NT2/D1 (cell line): ENCODE measurements around the gene C2CD5.

Experiments used
- DNase-seq: peaks from one replicate; pipeline ENCODE4 v3.0.0-alpha.2; 2011; ENCODE audit warnings: low read depth, low spot score
- H3K27me3 ChIP-seq: 2 replicates; pipeline ENCODE4 v1.6.0; 2011; ENCODE audit warnings: mild to moderate bottlenecking; ENCODE audit not compliant: insufficient read length, insufficient read depth
- H3K36me3 ChIP-seq: 2 replicates; pipeline ENCODE4 v1.6.1; 2011; ENCODE audit warnings: mild to moderate bottlenecking, low read length, mixed read lengths; ENCODE audit not compliant: insufficient read depth, insufficient read length
- H3K4me1 ChIP-seq: 2 replicates; pipeline ENCODE4 v1.5.1; 2011; ENCODE audit not compliant: insufficient read depth, insufficient read length
- H3K4me3 ChIP-seq: 2 replicates; pipeline ENCODE4 v1.5.1; 2011; ENCODE audit warnings: low read depth; ENCODE audit not compliant: insufficient read length
- H3K9ac ChIP-seq: 2 replicates; pipeline ENCODE4 v1.6.0; 2011; ENCODE audit warnings: low read depth; ENCODE audit not compliant: insufficient read length
- H3K9me3 ChIP-seq: 2 replicates; pipeline ENCODE4 v1.5.1; 2011; ENCODE audit warnings: mild to moderate bottlenecking, low read length; ENCODE audit not compliant: insufficient read depth
- SUZ12 ChIP-seq: IDR thresholded peaks from 2 replicates; pipeline ENCODE4 v1.6.1; 2011; ENCODE audit not compliant: insufficient read length, insufficient read depth; ENCODE audit errors: extremely low read depth
- YY1 ChIP-seq: IDR thresholded peaks from 2 replicates; pipeline ENCODE4 v1.6.1; 2011; ENCODE audit not compliant: insufficient read length, insufficient read depth
- ZNF274 ChIP-seq: IDR thresholded peaks from 2 replicates; pipeline ENCODE4 v1.6.1; 2011; ENCODE audit warnings: mild to moderate bottlenecking, low read depth, low read length

C2CD5 gene

GRCh38 chr12:22545255-22545654, 913 bp upstream of the C2CD5 start:
- Histone ChIP-seq H3K9ac (no peak overlapping the region), H3K9me3 (no peaks in the 10 kb centered on the region), H3K4me1 (no peaks in the 10 kb centered on the region), H3K27me3 (no peaks in the 10 kb centered on the region), H3K4me3 (peak overlapping the region; percentile 96), H3K36me3 (peaks cover 10% of the 10 kb centered on the region)
- DNase-seq: no peak
- TF ChIP-seq ZNF274 (no peak), SUZ12 (no peak), YY1 (no peak)

- H3K9me3 ChIP-seq: no peaks in the 10 kb centered on the region
- H3K36me3 ChIP-seq: peaks cover 17% of the 10 kb centered on the region
- peak overlapping the region; percentile 96 for H3K4me3 ChIP-seq
- H3K9ac ChIP-seq: peak overlapping the region; percentile 92
- H3K27me3 ChIP-seq: no peaks in the 10 kb centered on the region
- H3K4me1 ChIP-seq: no peaks in the 10 kb centered on the region
- TF ChIP-seq YY1 (no peak), ZNF274 (no peak), SUZ12 (no peak)
- DNase-seq: no peak
These were observed 900 bp downstream of the C2CD5 start for GRCh38 chr12:22543246-22544037.

- no peak for TF ChIP-seq SUZ12
- no peak for TF ChIP-seq YY1
- TF ChIP-seq ZNF274: no peak
- no peak overlapping the region for H3K9ac ChIP-seq
- no peak overlapping the region for H3K4me3 ChIP-seq
- peaks cover 17% of the 10 kb centered on the region for H3K36me3 ChIP-seq
- H3K27me3 ChIP-seq: no peaks in the 10 kb centered on the region
- no peaks in the 10 kb centered on the region for H3K4me1 ChIP-seq
- no peaks in the 10 kb centered on the region for H3K9me3 ChIP-seq
- DNase-seq: no peak
These were observed 2.7 kb downstream of the C2CD5 start for GRCh38 chr12:22541496-22542155.

GRCh38 chr12:22539055-22539454, 5.3 kb downstream of the C2CD5 start:
- Histone ChIP-seq H3K27me3 (no peaks in the 10 kb centered on the region), H3K36me3 (peaks cover 24% of the 10 kb centered on the region), H3K4me1 (no peaks in the 10 kb centered on the region), H3K9ac (no peak overlapping the region), H3K9me3 (no peaks in the 10 kb centered on the region), H3K4me3 (no peak overlapping the region)
- no peak for DNase-seq
- TF ChIP-seq ZNF274 (no peak), YY1 (no peak), SUZ12 (no peak)

GRCh38 chr12:22538311-22538710, 6.0 kb downstream of the C2CD5 start:
- DNase-seq: no peak
- Histone ChIP-seq H3K4me1 (no peaks in the 10 kb centered on the region), H3K9me3 (no peaks in the 10 kb centered on the region), H3K27me3 (no peaks in the 10 kb centered on the region), H3K4me3 (no peak overlapping the region), H3K9ac (no peak overlapping the region), H3K36me3 (peaks cover 28% of the 10 kb centered on the region)
- TF ChIP-seq YY1 (no peak), SUZ12 (no peak), ZNF274 (no peak)

GRCh38 chr12:22536971-22537544, 7.3 kb downstream of the C2CD5 start:
- no peaks in the 10 kb centered on the region for H3K27me3 ChIP-seq
- H3K36me3 ChIP-seq: peaks cover 39% of the 10 kb centered on the region
- H3K4me3 ChIP-seq: no peak overlapping the region
- no peak for TF ChIP-seq YY1
- TF ChIP-seq SUZ12: no peak
- no peak for TF ChIP-seq ZNF274
- no peaks in the 10 kb centered on the region for H3K4me1 ChIP-seq
- H3K9ac ChIP-seq: no peak overlapping the region
- no peaks in the 10 kb centered on the region for H3K9me3 ChIP-seq
- DNase-seq: no peak
